ENCODE data around the gene CSAD. TPM values are rescaled to one million over a fixed set of nuclear protein-coding genes. Genes with fewer than 3 reads are reported as not detected.
A peak's percentile ranks its signal among the peaks of the same experiment; 100 is the strongest.
"Not testable (repeated sequence)": the region's sequence is repeated elsewhere in the genome, so short reads cannot be mapped to it uniquely, and the experiment has no call there.

The CSAD gene
- polyA plus RNA-seq, 3 donors from 2014 or later = 0.85 to 3.8 (median 2.6) TPM

DNA sequence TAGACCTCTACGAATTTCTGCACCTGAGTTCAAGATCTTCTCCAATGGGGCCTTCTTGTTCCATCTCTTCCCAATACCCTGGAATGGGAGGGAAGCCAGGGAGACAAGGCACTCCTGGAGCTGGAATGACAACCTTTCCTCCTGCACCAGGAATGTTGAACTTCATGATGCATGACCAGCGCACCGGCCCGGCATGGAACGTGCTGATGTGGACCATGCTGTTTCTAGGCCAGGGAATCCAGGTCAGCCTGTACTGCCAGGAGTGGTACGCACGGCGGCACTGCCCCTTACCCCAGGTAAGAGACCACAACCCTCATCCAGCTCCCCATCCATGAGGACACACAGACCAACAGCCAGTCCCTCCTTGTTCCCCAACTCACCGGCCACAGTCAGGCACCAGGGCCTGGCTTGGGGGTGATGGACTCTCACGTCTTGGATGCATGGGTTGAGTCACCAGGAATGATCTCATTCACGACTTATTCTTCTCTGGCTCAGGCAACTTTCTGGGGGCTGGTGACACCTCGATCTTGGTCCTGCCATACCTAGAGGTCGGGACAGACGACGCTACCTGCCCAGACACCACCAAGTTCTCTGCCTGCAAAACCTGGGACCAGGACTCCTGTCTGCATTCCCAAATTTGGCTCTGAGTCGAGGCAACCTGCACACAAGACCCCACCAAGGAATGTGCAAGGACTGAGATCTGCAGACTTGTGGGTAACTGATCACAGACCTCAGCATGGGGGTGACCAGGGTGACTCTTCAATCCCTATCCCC, 57.0 kb downstream of the CSAD start:
- Mint-ChIP-seq H3K27me3 (ENCODE audit: low read depth in 3 of 3) (peaks cover 0 to 6% (median 6%) of the 10 kb centered on the region in 3 donors), H3K36me3 (peaks cover 0 to 3% (median 0%) of the 10 kb centered on the region in 3 donors), H3K4me1 (no peaks in the 10 kb centered on the region), H3K9me3 (peaks cover 0 to 1% (median 0%) of the 10 kb centered on the region in 6 donors), H3K4me3 (no peak overlapping the region), H3K27ac (no peak overlapping the region)
- DNase-seq = no peak

DNA sequence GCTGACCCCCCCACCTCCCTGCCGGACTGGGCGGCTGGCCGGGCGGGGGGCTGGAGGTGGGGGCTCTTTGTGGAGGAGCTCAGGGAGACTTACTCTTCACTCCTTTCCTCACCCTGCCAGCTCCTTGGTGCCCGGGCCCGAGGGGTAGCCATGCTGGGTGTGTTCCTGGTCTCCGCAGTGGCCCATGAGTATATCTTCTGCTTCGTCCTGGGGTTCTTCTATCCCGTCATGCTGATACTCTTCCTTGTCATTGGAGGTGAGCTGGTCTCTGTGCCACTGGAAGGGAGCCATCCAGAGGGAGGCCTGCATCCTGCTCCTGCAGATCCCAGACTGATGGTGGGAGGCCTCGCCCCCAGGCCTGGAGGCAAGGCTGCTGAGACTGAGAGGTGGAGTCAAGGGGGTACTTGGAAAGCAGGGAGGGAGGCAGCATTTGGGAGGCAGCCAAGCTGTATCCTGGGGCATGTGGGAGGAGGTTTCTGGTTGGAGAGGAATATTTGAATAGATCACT, 57.7 kb downstream of the CSAD start:
- Mint-ChIP-seq H3K4me3 (no peak overlapping the region), H3K4me1 (no peaks in the 10 kb centered on the region), H3K36me3 (peaks cover 0 to 3% (median 0%) of the 10 kb centered on the region in 3 donors), H3K27me3 (ENCODE audit: low read depth in 3 of 3) (peaks cover 0 to 6% (median 3%) of the 10 kb centered on the region in 3 donors), H3K9me3 (peaks cover 0 to 1% (median 0%) of the 10 kb centered on the region in 6 donors), H3K27ac (no peak overlapping the region)
- no peak for DNase-seq

DNA sequence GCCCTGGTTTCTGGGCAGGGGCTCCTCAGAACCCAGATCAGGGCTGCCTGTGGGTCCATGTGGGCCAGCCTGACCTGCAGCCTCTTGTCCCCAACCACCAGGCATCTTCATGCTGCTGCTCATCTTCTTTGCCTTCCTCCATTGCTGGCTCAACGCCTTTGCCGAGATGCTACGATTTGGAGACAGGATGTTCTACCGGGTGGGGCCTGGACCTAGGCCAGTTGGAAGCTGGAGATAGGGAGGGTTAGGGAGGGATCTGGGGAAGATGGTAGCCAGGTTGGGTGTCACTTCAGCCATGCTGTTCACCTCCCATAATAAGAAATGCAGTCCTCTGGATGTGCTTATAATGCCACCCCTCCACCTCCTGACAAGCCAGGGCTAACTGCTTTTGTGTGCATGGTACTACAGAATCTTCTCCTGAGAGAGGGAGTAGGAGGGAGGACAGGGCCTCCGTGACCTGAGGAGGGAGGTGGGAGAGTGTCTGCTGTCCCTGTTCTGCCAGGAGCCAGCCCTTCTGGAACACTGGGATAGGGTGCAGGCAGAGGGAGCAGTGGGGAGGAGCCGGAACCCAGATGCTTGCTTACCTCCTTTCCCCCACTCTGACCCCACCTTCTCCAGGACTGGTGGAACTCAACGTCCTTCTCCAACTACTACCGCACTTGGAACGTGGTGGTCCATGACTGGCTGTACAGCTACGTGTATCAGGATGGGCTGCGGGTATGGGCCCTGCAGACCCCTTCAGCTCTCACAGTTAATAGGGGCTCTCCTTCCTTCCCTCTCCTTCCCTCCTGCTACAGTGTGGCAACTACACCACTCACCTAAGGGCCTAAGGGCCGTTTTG, 59.8 kb downstream of the CSAD start:
- peaks cover 0 to 1% (median 0%) of the 10 kb centered on the region in 6 donors for H3K9me3 Mint-ChIP-seq
- H3K36me3 Mint-ChIP-seq = no peaks in the 10 kb centered on the region
- H3K4me1 Mint-ChIP-seq = no peaks in the 10 kb centered on the region
- no peak overlapping the region for H3K4me3 Mint-ChIP-seq
- DNase-seq = no peak
- peaks cover 0 to 2% (median 0%) of the 10 kb centered on the region in 3 donors for H3K27me3 Mint-ChIP-seq (ENCODE audit: low read depth in 3 of 3)
- H3K27ac Mint-ChIP-seq = peak overlapping the region in 1 of 6 donors; percentile 10

- no peak overlapping the region for H3K4me3 Mint-ChIP-seq
- H3K27me3 Mint-ChIP-seq (ENCODE audit: low read depth in 3 of 3) = no peaks in the 10 kb centered on the region
- no peaks in the 10 kb centered on the region for H3K36me3 Mint-ChIP-seq
- no peak overlapping the region for H3K27ac Mint-ChIP-seq
- H3K4me1 Mint-ChIP-seq = no peaks in the 10 kb centered on the region
- H3K9me3 Mint-ChIP-seq = no peaks in the 10 kb centered on the region
- DNase-seq = no peak
Observed at GRCh38 chr12:53118751-53119300, 61.9 kb downstream of the CSAD start.

- DNase-seq = no peak
- H3K36me3 Mint-ChIP-seq = peaks cover 0 to 3% (median 0%) of the 10 kb centered on the region in 3 donors
- no peaks in the 10 kb centered on the region for H3K27me3 Mint-ChIP-seq (ENCODE audit: low read depth in 3 of 3)
- no peak overlapping the region for H3K4me3 Mint-ChIP-seq
- H3K4me1 Mint-ChIP-seq = no peaks in the 10 kb centered on the region
- H3K27ac Mint-ChIP-seq = no peak overlapping the region
- no peaks in the 10 kb centered on the region for H3K9me3 Mint-ChIP-seq
Observed at GRCh38 chr12:53115891-53116648, 64.7 kb downstream of the CSAD start.

DNA sequence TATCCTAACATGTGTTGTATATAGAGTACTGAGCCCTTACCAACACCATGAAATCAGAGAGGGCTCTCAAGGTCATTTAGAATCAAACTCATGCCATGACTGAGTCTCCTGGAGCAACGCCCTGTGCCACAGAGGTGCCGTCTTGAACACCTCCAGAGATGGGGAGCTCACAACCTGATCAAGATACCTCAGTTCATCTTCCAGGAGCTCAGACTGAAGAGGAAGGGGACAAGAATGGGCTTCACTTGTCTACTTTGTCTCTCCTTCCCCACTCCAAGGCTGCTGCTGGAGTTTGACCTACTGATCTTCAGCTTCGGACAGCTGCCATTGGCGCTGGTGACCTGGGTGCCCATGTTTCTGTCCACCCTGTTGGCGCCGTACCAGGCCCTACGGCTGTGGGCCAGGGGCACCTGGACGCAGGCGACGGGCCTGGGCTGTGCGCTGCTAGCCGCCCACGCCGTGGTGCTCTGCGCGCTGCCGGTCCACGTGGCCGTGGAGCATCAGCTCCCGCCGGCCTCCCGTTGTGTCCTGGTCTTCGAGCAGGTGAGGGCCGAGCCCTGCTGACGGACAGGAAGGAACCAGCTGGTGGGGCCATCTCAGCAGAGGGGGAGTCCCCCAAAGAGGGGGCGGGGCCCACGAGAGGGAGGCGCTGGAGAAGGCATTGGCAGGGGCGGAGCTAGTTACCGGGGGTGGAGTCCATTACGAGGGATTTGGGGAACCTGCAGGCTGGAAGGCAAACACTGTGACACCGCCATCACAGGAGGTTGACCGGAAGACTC, 65.4 kb downstream of the CSAD start:
- Mint-ChIP-seq H3K9me3 (no peaks in the 10 kb centered on the region), H3K36me3 (peaks cover 0 to 3% (median 0%) of the 10 kb centered on the region in 3 donors), H3K4me3 (no peak overlapping the region), H3K4me1 (no peaks in the 10 kb centered on the region), H3K27ac (no peak overlapping the region), H3K27me3 (ENCODE audit: low read depth in 3 of 3) (no peaks in the 10 kb centered on the region)
- no peak for DNase-seq

DNA sequence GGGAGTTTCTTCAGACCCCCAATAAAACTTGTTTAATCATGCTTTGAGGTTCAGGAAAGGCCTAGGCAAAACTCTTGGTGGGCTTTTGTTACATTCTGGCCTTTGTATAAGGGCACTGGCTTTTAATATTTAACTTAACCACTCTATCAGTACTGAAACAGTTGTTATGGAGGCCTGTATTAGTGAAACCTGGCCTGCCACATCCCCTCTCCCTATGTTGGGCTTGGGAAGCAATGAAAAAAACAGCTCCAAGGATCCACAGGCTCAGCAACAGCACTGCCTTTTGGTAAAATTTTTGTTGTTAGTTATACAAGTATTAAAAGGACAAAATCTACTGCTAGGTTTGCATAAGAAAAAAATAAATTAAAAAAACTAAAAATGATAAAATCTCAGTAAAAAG, 66.8 kb downstream of the CSAD start:
- no peak for DNase-seq
- no peaks in the 10 kb centered on the region for H3K9me3 Mint-ChIP-seq
- H3K27ac Mint-ChIP-seq = no peak overlapping the region
- no peak overlapping the region for H3K4me3 Mint-ChIP-seq
- H3K27me3 Mint-ChIP-seq (ENCODE audit: low read depth in 3 of 3) = no peaks in the 10 kb centered on the region
- peaks cover 0 to 3% (median 0%) of the 10 kb centered on the region in 3 donors for H3K36me3 Mint-ChIP-seq
- no peaks in the 10 kb centered on the region for H3K4me1 Mint-ChIP-seq

GRCh38 chr12:53113136-53113705, 67.5 kb downstream of the CSAD start:
- Mint-ChIP-seq H3K4me3 (no peak overlapping the region), H3K9me3 (no peaks in the 10 kb centered on the region), H3K36me3 (peaks cover 0 to 3% (median 0%) of the 10 kb centered on the region in 3 donors), H3K27me3 (ENCODE audit: low read depth in 3 of 3) (no peaks in the 10 kb centered on the region), H3K27ac (no peak overlapping the region), H3K4me1 (no peaks in the 10 kb centered on the region)
- no peak for DNase-seq

DNA sequence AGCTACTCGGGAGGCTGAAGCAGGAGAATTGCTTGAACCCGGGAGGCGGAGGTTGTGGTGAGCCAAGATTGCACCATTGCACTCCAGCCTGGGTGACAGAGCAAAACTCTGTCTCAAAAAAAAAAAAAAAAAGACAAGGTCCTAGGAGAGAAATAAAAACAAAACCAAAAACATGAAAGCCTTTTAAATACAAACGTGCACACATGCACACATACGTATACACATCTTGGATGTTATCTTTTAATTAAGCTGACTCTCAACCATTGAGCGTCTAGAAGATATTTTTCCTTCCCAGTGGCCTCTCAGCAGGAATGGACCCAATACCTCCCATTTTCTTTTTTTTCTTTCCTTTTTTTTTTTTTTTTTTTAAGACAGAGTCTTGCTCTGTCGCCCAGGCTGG, 68.3 kb downstream of the CSAD start:
- H3K27me3 Mint-ChIP-seq (ENCODE audit: low read depth in 3 of 3); H3K36me3 Mint-ChIP-seq; DNase-seq: not testable (repeated sequence)

More for the DNA sequence above, 68.3 kb downstream of the CSAD start:
- not testable (repeated sequence) for H3K9me3 Mint-ChIP-seq, H3K27ac Mint-ChIP-seq, H3K4me1 Mint-ChIP-seq, H3K4me3 Mint-ChIP-seq

Other genes with a start within 250 kb of the CSAD start
- under 1 TPM in 1 of 3 donors, not detected in 2; 0.60 TPM for gene KRT18, start 231.8 kb downstream of the CSAD start, polyA plus RNA-seq
- 10 to 100 TPM; 57.2 to 83.4 (median 69.2) TPM for gene EIF4B, start 174.5 kb downstream of the CSAD start, polyA plus RNA-seq
- gene TNS2, start 130.9 kb downstream of the CSAD start, polyA plus RNA-seq = not detected
- 10 to 100 TPM; 35.6 to 70.4 (median 59.6) TPM for gene SPRYD3, start 101.5 kb downstream of the CSAD start, polyA plus RNA-seq
- gene IGFBP6, start 83.3 kb downstream of the CSAD start, polyA plus RNA-seq = 1 to 10 TPM in 1 of 3 donors, under 1 TPM in 1, not detected in 1; 0.69 to 2.1 TPM
- gene SOAT2, start 77.4 kb downstream of the CSAD start, polyA plus RNA-seq = not detected
- gene ZNF740, start 203 bp downstream of the CSAD start, polyA plus RNA-seq = 1 to 10 TPM; 2.0 to 5.1 (median 2.6) TPM
- 100 to 1,000 TPM; 289 to 390 (median 389) TPM for gene ITGB7, start 26.3 kb upstream of the CSAD start, polyA plus RNA-seq
- gene RARG, start 51.3 kb upstream of the CSAD start, polyA plus RNA-seq = 10 to 100 TPM in 1 of 3 donors, 1 to 10 TPM in 2; 2.9 to 10.1 (median 4.7) TPM
- under 1 TPM in 1 of 3 donors, not detected in 2; 0.53 TPM for gene ESPL1, start 87.4 kb upstream of the CSAD start, polyA plus RNA-seq
- gene PFDN5, start 114.6 kb upstream of the CSAD start, polyA plus RNA-seq = 1,000 to 10,000 TPM in 1 of 3 donors, 100 to 1,000 TPM in 2; 829 to 1,850 (median 845) TPM
- gene MYG1, start 118.8 kb upstream of the CSAD start, polyA plus RNA-seq = 10 to 100 TPM; 51.3 to 78.7 (median 64.0) TPM
- gene AAAS, start 140.7 kb upstream of the CSAD start, polyA plus RNA-seq = 10 to 100 TPM; 27.5 to 46.8 (median 46.0) TPM
- gene SP7, start 155.4 kb upstream of the CSAD start, polyA plus RNA-seq = not detected
- 10 to 100 TPM in 1 of 3 donors, 1 to 10 TPM in 2; 3.4 to 12.2 (median 4.8) TPM for gene SP1, start 199.3 kb upstream of the CSAD start, polyA plus RNA-seq
- gene AMHR2, start 242.9 kb upstream of the CSAD start, polyA plus RNA-seq = under 1 TPM in 1 of 3 donors, not detected in 2; 0.19 TPM

Measured in immature natural killer cell (primary cell).